ENCODE results near the gene PRSS16.

DNA sequence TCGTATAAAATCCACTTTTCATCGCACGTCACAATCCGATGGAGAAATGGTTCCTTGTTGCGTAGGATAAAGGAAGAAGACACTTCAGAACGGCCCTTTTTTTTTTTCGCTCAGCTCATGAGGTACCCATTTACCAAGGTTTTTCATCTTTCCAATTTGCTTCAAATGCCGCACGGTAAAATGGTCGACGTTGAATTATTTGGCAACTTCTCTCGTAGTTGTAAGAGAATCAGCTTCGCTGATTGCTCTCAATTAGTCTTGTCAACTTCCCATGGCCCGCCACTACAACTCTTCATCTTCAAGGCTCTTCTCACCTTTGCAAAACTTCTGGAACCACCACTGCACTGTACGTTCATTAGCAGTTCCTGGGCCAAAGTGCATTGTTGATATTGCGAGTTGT, 35.8 kb downstream of the PRSS16 start:
- TF ChIP-seq, protein P1, sequence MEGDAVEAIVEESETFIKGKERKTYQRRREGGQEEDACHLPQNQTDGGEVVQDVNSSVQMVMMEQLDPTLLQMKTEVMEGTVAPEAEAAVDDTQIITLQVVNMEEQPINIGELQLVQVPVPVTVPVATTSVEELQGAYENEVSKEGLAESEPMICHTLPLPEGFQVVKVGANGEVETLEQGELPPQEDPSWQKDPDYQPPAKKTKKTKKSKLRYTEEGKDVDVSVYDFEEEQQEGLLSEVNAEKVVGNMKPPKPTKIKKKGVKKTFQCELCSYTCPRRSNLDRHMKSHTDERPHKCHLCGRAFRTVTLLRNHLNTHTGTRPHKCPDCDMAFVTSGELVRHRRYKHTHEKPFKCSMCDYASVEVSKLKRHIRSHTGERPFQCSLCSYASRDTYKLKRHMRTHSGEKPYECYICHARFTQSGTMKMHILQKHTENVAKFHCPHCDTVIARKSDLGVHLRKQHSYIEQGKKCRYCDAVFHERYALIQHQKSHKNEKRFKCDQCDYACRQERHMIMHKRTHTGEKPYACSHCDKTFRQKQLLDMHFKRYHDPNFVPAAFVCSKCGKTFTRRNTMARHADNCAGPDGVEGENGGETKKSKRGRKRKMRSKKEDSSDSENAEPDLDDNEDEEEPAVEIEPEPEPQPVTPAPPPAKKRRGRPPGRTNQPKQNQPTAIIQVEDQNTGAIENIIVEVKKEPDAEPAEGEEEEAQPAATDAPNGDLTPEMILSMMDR (IDR thresholded peaks at IDR 0.05) = no peak
- TF ChIP-seq POLR2A (IDR thresholded peaks at IDR 0.05) = no peak

Data from thyroid gland (tissue), 4 donors.